Measurements from ENCODE around the gene OLFM2. TPM values are rescaled to one million over a fixed set of nuclear protein-coding genes. Genes with fewer than 3 reads are reported as not detected.

The OLFM2 gene
- total RNA-seq, 1 donor from 2014 or later = 55.0 TPM

DNA sequence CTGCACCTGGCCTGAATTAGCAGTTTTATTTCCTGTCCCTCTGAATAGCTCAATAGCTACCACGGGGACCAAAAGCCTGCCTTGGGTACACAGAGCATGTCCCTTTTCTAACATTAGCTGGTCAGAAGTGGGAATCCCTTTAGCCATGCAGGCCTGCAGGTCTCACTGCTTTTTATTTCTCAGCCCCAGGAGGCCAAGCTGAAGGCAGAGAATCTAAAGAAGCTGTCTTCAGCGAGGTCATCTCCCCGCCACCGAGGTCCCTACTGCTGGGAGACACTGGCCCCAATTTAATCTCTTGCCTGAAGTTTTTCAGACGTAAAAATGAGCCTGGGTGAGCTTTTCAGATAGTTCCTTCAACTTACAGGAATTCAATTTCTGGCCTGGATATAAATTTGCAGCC is 60.5 kb downstream of the OLFM2 start:
- peaks cover 1% of the 10 kb centered on the region for H3K36me3 Mint-ChIP-seq (ENCODE audit: insufficient read depth)
- peaks cover 8% of the 10 kb centered on the region for H3K27me3 Mint-ChIP-seq
- TF ChIP-seq CTCF (IDR thresholded peaks at IDR 0.05; ENCODE audit: unreplicated experiment) = no peak
- H3K4me3 Mint-ChIP-seq (ENCODE audit: low read depth) = no peak overlapping the region
- no peak overlapping the region for H3K27ac Mint-ChIP-seq
- H3K9me3 Mint-ChIP-seq (ENCODE audit: low read depth) = no peaks in the 10 kb centered on the region
- DNase-seq (ENCODE audit: low spot score, unreplicated experiment) = no peak
- peaks cover 15% of the 10 kb centered on the region for H3K4me1 Mint-ChIP-seq (ENCODE audit: low read depth)

DNA sequence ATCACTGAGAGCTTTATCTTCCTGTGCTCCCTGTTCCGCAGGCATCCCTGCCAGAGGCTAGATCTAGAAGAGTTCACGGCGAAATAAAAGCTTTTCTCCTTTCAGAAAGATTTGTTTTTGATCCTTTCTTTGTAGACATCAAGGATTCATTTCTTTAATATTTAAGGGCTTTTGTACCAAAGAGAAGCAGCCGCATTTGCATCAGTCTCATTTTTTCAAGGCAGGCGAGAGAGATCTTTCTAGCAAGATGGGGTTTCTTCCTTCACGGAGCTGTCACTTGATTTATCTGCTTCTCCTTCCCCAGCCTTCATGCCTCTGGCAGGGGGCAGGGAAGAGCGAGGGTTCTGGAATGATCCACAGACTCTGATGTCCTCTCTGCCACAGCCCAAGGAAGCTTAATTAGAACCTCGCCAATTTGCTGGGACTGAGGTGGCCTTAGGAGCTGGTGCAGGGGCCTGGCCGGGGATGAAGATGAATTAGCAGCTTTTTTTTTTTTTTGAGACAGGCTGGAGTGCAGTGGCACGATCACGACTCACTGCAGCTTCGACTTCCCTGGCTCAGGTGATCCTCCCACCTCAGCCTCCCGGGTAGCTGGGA is 61.2 kb downstream of the OLFM2 start:
- H3K27me3 Mint-ChIP-seq = peaks cover 12% of the 10 kb centered on the region
- TF ChIP-seq CTCF (IDR thresholded peaks at IDR 0.05; ENCODE audit: unreplicated experiment) = no peak
- DNase-seq (ENCODE audit: low spot score, unreplicated experiment) = no peak
- no peaks in the 10 kb centered on the region for H3K9me3 Mint-ChIP-seq (ENCODE audit: low read depth)
- peaks cover 1% of the 10 kb centered on the region for H3K36me3 Mint-ChIP-seq (ENCODE audit: insufficient read depth)
- peaks cover 15% of the 10 kb centered on the region for H3K4me1 Mint-ChIP-seq (ENCODE audit: low read depth)
- H3K4me3 Mint-ChIP-seq (ENCODE audit: low read depth) = no peak overlapping the region
- H3K27ac Mint-ChIP-seq = no peak overlapping the region

DNA sequence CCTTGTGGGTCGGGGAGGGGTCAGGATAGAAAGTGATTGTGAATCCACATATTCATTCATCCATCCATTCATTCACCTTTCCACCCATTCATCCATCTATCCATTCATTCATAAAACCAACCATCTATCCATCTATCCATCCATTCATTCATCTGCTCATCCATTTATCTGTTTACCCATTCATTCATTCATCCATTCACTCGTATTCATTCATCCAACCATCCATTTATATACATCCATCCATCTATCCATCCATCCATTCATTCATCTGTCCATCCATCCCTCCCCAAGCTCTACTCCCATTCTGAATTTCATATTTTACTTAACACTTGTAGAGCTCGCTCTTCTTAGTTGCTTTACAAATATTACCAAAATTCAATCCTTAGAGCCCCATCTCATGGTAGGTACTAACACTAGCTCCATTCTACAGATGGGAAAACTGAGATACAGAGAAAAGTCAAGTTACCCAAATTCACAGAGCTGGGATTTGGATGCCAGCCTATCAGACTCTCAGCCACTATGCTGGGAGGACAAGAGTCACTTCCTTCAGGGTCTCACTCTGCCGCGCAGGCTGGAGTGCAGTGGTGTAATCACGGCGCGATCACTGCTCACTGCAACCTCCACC is 63.6 kb downstream of the OLFM2 start:
- H3K4me3 Mint-ChIP-seq (ENCODE audit: low read depth) = no peak overlapping the region
- H3K27me3 Mint-ChIP-seq = peaks cover 13% of the 10 kb centered on the region
- H3K9me3 Mint-ChIP-seq (ENCODE audit: low read depth) = no peaks in the 10 kb centered on the region
- peaks cover 15% of the 10 kb centered on the region for H3K4me1 Mint-ChIP-seq (ENCODE audit: low read depth)
- DNase-seq (ENCODE audit: low spot score, unreplicated experiment) = no peak
- peaks cover 1% of the 10 kb centered on the region for H3K36me3 Mint-ChIP-seq (ENCODE audit: insufficient read depth)
- no peak for TF ChIP-seq CTCF (IDR thresholded peaks at IDR 0.05; ENCODE audit: unreplicated experiment)
- H3K27ac Mint-ChIP-seq = peak overlapping the region; percentile 7

DNA sequence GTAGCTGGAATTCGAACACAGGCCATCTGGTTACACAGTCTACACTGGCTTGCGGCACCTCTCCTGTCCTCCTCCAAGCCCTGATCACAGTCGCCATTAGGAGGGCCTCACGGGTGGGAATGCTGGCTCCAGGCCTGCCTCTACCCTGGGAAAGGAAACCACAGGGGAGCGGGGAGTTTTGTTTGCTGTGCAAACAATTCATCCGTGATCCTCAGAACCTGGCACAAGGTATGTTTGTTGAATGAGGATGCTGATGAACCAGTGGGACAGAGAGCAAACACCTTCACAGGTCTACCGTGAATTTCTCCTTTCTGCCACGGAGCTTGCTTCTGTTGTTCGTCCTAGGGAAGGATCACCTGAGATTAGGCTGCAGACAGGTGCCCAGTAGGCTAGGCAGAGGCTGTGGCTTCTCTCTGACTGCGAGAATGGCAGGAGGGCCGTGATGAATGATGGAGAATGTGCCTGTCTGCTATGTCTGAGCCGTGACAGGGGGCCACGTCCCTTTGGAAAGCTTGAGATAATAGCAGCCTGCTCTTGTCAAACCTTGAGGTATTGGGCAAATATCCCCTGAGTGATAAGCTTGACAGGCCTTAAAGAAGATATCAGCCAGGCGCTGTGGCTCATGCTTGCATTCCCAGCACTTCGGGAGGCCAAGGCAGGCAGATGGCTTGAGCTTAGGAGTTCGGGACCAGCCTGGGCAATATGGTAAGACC is 64.5 kb downstream of the OLFM2 start:
- H3K4me3 Mint-ChIP-seq (ENCODE audit: low read depth) = no peak overlapping the region

More for the DNA sequence above, 64.5 kb downstream of the OLFM2 start:
- no peak for TF ChIP-seq CTCF (IDR thresholded peaks at IDR 0.05; ENCODE audit: unreplicated experiment)
- peak overlapping the region; percentile 94 for H3K27ac Mint-ChIP-seq
- peaks cover 16% of the 10 kb centered on the region for H3K27me3 Mint-ChIP-seq
- no peak for DNase-seq (ENCODE audit: low spot score, unreplicated experiment)
- H3K9me3 Mint-ChIP-seq (ENCODE audit: low read depth) = no peaks in the 10 kb centered on the region
- peaks cover 15% of the 10 kb centered on the region for H3K4me1 Mint-ChIP-seq (ENCODE audit: low read depth)
- H3K36me3 Mint-ChIP-seq (ENCODE audit: insufficient read depth) = peaks cover 1% of the 10 kb centered on the region

All from progenitor cell of endocrine pancreas (in vitro differentiated cells).